ENCODE data around the gene FNDC3B. TPM values are rescaled to one million over a fixed set of nuclear protein-coding genes. Genes with fewer than 3 reads are reported as not detected.

FNDC3B gene
- total RNA-seq, 1 donor from 2014 or later = 71.3 TPM

DNA sequence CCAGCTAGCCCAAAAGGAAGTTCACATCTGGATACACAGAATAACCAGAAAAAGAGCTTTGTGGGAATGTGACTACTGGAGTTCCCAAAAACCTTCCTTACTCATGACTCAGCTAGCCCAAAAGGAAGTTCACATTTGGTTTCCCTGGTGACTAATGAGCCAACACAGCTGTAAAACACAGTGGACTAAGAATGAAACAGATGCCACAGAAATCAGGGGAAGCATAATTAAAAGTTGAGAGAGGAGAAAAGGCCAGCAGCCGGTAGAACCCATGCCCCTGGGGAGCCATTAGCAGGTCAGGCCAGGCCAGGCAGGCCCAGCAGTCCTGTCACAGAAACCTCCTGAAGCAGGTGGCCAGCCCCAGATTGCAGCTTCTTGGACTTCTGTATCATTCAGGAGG is 278.6 kb downstream of the FNDC3B start:
- DNase-seq (ENCODE audit: low read depth) = peak; percentile 90
- H3K27me3 ChIP-seq (ENCODE audit: control insufficient read depth, insufficient read depth, low read length) = no peaks in the 10 kb centered on the region
- TF ChIP-seq, protein P1, sequence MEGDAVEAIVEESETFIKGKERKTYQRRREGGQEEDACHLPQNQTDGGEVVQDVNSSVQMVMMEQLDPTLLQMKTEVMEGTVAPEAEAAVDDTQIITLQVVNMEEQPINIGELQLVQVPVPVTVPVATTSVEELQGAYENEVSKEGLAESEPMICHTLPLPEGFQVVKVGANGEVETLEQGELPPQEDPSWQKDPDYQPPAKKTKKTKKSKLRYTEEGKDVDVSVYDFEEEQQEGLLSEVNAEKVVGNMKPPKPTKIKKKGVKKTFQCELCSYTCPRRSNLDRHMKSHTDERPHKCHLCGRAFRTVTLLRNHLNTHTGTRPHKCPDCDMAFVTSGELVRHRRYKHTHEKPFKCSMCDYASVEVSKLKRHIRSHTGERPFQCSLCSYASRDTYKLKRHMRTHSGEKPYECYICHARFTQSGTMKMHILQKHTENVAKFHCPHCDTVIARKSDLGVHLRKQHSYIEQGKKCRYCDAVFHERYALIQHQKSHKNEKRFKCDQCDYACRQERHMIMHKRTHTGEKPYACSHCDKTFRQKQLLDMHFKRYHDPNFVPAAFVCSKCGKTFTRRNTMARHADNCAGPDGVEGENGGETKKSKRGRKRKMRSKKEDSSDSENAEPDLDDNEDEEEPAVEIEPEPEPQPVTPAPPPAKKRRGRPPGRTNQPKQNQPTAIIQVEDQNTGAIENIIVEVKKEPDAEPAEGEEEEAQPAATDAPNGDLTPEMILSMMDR (IDR thresholded peaks at IDR 0.05; ENCODE audit: insufficient read depth, low read length, poor library complexity, severe bottlenecking) = no peak
- H3K4me3 ChIP-seq (ENCODE audit: low read depth, low read length) = no peak overlapping the region
- no peaks in the 10 kb centered on the region for H3K36me3 ChIP-seq (ENCODE audit: control insufficient read depth, insufficient read depth, low read length)

- TF ChIP-seq, protein P1 (IDR thresholded peaks at IDR 0.05; ENCODE audit: insufficient read depth, low read length, poor library complexity, severe bottlenecking) = no peak
- Histone ChIP-seq H3K4me3 (ENCODE audit: low read depth, low read length) (no peak overlapping the region), H3K36me3 (ENCODE audit: control insufficient read depth, insufficient read depth, low read length) (peaks cover 2% of the 10 kb centered on the region), H3K27me3 (ENCODE audit: control insufficient read depth, insufficient read depth, low read length) (no peaks in the 10 kb centered on the region)
- no peak for DNase-seq (ENCODE audit: low read depth)
Observed at GRCh38 chr3:172319595-172319994, 280.2 kb downstream of the FNDC3B start.

- Histone ChIP-seq H3K27me3 (ENCODE audit: control insufficient read depth, insufficient read depth, low read length) (no peaks in the 10 kb centered on the region), H3K36me3 (ENCODE audit: control insufficient read depth, insufficient read depth, low read length) (peaks cover 5% of the 10 kb centered on the region), H3K4me3 (ENCODE audit: low read depth, low read length) (no peak overlapping the region)
- TF ChIP-seq, protein P1 (IDR thresholded peaks at IDR 0.05; ENCODE audit: insufficient read depth, low read length, poor library complexity, severe bottlenecking) = no peak
- no peak for DNase-seq (ENCODE audit: low read depth)
Observed at GRCh38 chr3:172320468-172320867, 281.1 kb downstream of the FNDC3B start.

- H3K4me3 ChIP-seq (ENCODE audit: low read depth, low read length) = no peak overlapping the region
- H3K36me3 ChIP-seq (ENCODE audit: control insufficient read depth, insufficient read depth, low read length) = peaks cover 5% of the 10 kb centered on the region
- no peak for DNase-seq (ENCODE audit: low read depth)
- TF ChIP-seq, protein P1 (IDR thresholded peaks at IDR 0.05; ENCODE audit: insufficient read depth, low read length, poor library complexity, severe bottlenecking) = no peak
- H3K27me3 ChIP-seq (ENCODE audit: control insufficient read depth, insufficient read depth, low read length) = no peaks in the 10 kb centered on the region
Observed at GRCh38 chr3:172321035-172321434, 281.7 kb downstream of the FNDC3B start.

DNA sequence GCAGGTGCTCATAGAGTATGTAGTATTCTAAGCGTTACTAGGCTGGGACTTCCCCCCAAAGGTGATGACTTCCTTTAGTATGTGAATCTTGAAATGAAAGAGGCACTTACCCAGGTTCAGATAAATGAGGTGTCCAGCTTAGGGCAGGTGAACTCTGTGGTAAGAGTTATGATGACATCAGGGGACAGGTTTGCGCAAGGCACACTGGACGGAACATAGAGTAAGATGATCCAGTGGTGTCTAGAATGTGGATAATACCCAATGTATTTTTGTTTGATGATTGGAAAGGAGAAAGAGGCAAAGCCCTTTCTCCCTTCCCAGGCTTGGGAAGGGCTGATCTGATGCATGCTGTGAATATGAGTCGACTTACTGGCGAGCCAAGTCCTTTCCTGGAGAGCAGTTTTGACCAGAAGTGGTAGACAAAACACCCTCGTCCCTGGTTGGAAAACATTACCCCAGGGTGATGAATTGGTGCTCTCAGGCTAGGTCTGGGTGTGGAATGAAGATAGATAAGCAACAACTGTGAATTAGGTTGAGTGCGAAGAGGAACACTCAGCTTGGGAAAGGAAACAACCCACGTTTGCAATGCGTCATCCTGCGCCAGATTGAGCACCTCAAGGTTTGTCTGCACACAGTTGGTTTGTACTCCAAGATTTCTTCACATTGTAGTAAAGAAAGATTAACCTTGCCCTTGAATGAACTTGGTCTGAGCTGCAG is 284.7 kb downstream of the FNDC3B start:
- TF ChIP-seq, protein P1 (IDR thresholded peaks at IDR 0.05; ENCODE audit: insufficient read depth, low read length, poor library complexity, severe bottlenecking) = no peak
- H3K36me3 ChIP-seq (ENCODE audit: control insufficient read depth, insufficient read depth, low read length) = peaks cover 6% of the 10 kb centered on the region
- no peak overlapping the region for H3K4me3 ChIP-seq (ENCODE audit: low read depth, low read length)
- no peaks in the 10 kb centered on the region for H3K27me3 ChIP-seq (ENCODE audit: control insufficient read depth, insufficient read depth, low read length)
- no peak for DNase-seq (ENCODE audit: low read depth)

Measured in kidney epithelial cell (primary cell).